D341Med (cell line): ENCODE measurements around the gene AXIN1.
"Not testable (repeated sequence)": the region's sequence is repeated elsewhere in the genome, so short reads cannot be mapped to it uniquely, and the experiment has no call there.

Source experiments
- DNase-seq: peaks from one replicate; pipeline ENCODE4 v3.0.0; 2012; ENCODE audit warnings: low spot score

Gene AXIN1

GRCh38 chr16:333406-334094 lies 19.0 kb downstream of the AXIN1 start:
- DNase-seq = no peak

GRCh38 chr16:331181-331814 lies 21.2 kb downstream of the AXIN1 start:
- not testable (repeated sequence) for DNase-seq

GRCh38 chr16:330741-331140 lies 21.8 kb downstream of the AXIN1 start:
- no peak for DNase-seq

- DNase-seq = no peak
Observed at GRCh38 chr16:325375-326145, 27.0 kb downstream of the AXIN1 start.

- no peak for DNase-seq
Observed at GRCh38 chr16:324451-325334, 27.8 kb downstream of the AXIN1 start.

- no peak for DNase-seq
Observed at GRCh38 chr16:324201-324450, 28.4 kb downstream of the AXIN1 start.

GRCh38 chr16:322476-323143 lies 29.9 kb downstream of the AXIN1 start:
- DNase-seq = no peak

- DNase-seq = no peak
Observed at GRCh38 chr16:321532-321931, 31.0 kb downstream of the AXIN1 start.

GRCh38 chr16:320206-320605 lies 32.3 kb downstream of the AXIN1 start:
- DNase-seq = no peak

- no peak for DNase-seq
Observed at GRCh38 chr16:318628-319027, 33.9 kb downstream of the AXIN1 start.

GRCh38 chr16:317583-317982 lies 34.9 kb downstream of the AXIN1 start:
- DNase-seq = no peak

GRCh38 chr16:316741-317464 lies 35.6 kb downstream of the AXIN1 start:
- no peak for DNase-seq

GRCh38 chr16:314795-315299 lies 37.7 kb downstream of the AXIN1 start:
- no peak for DNase-seq

GRCh38 chr16:314351-314750 lies 38.2 kb downstream of the AXIN1 start:
- no peak for DNase-seq

GRCh38 chr16:311725-312124 lies 40.8 kb downstream of the AXIN1 start:
- no peak for DNase-seq

- DNase-seq = no peak
Observed at GRCh38 chr16:309476-309875, 43.0 kb downstream of the AXIN1 start.

GRCh38 chr16:307691-308312 lies 44.7 kb downstream of the AXIN1 start:
- DNase-seq = no peak

GRCh38 chr16:306911-307370 lies 45.6 kb downstream of the AXIN1 start:
- no peak for DNase-seq

- DNase-seq = no peak
Observed at GRCh38 chr16:305916-306626, 46.5 kb downstream of the AXIN1 start.
